HepG2 (cell line): ENCODE measurements around the gene PLVAP. TPM values are rescaled to one million over a fixed set of nuclear protein-coding genes. Genes with fewer than 3 reads are reported as not detected.

ENCODE experiments used
- BORCS8-MEF2B ChIP-seq: sonication (generic); formaldehyde crosslinking; IDR thresholded peaks from 2 replicates; pipeline ENCODE4 v1.8.0; 2022; ENCODE audit warnings: mild to moderate bottlenecking, missing genetic modification reagents
- CEBPZ ChIP-seq: IDR thresholded peaks from 2 replicates; pipeline ENCODE4 v1.6.1; 2012; ENCODE audit warnings: low read length, improper control_type of control experiment
- CTCF ChIP-seq: sonication (generic); formaldehyde crosslinking; IDR thresholded peaks from 2 replicates; pipeline ENCODE4 v1.5.0; 2020; ENCODE audit warnings: mild to moderate bottlenecking, missing genetic modification reagents, moderate library complexity
- DNMT1 ChIP-seq: sonication (generic); formaldehyde crosslinking; IDR thresholded peaks from 2 replicates; pipeline ENCODE4 v1.5.1; 2020; ENCODE audit warnings: mild to moderate bottlenecking, missing genetic modification reagents
- MYC ChIP-seq: sonication (generic); formaldehyde crosslinking; IDR thresholded peaks from 2 replicates; pipeline ENCODE4 v1.9.0; 2021; ENCODE audit warnings: missing genetic modification reagents, borderline replicate concordance
- NFE2L2 ChIP-seq: fragments of 150-350 bp; IDR thresholded peaks from 2 replicates; pipeline ENCODE4 v1.6.1; 2014; ENCODE audit warnings: low read length
- PRDM4 ChIP-seq: sonication (generic); formaldehyde crosslinking; IDR thresholded peaks from 2 replicates; pipeline ENCODE4 v1.9.0; 2021; ENCODE audit warnings: missing genetic modification reagents, borderline replicate concordance
- SP4 ChIP-seq: sonication (generic); formaldehyde crosslinking; IDR thresholded peaks from 2 replicates; pipeline ENCODE4 v1.8.1; 2023; ENCODE audit warnings: mild to moderate bottlenecking, missing genetic modification reagents
- ZBTB46 ChIP-seq: sonication (generic); formaldehyde crosslinking; IDR thresholded peaks from 2 replicates; pipeline ENCODE4 v1.4.0; 2020; ENCODE audit warnings: mild to moderate bottlenecking, missing genetic modification reagents, borderline replicate concordance
- ZBTB7B ChIP-seq: sonication (generic); formaldehyde crosslinking; IDR thresholded peaks from 2 replicates; pipeline ENCODE4 v1.4.0; 2020; ENCODE audit warnings: missing genetic modification reagents
- ZGPAT ChIP-seq: IDR thresholded peaks from 2 replicates; pipeline ENCODE4 v1.6.1; 2016; ENCODE audit warnings: mild to moderate bottlenecking
- ZNF367 ChIP-seq: sonication (generic); formaldehyde crosslinking; IDR thresholded peaks from 2 replicates; pipeline ENCODE4 v1.4.0; 2020; ENCODE audit warnings: missing genetic modification reagents, borderline replicate concordance
- ZNF414 ChIP-seq: sonication (generic); formaldehyde crosslinking; IDR thresholded peaks from 2 replicates; pipeline ENCODE4 v1.5.0; 2020; ENCODE audit warnings: missing genetic modification reagents
- ZNF674 ChIP-seq: sonication (generic); formaldehyde crosslinking; IDR thresholded peaks from 2 replicates; pipeline ENCODE4 v1.5.0; 2020; ENCODE audit warnings: low read depth, mild to moderate bottlenecking, missing genetic modification reagents
- ZNF740 ChIP-seq: sonication (generic); formaldehyde crosslinking; IDR thresholded peaks from 2 replicates; pipeline ENCODE4 v1.4.0; 2020; ENCODE audit warnings: missing genetic modification reagents
- ZNF747 ChIP-seq: sonication (generic); formaldehyde crosslinking; IDR thresholded peaks from 2 replicates; pipeline ENCODE4 v1.8.1; 2023; ENCODE audit warnings: missing genetic modification reagents, mild to moderate bottlenecking, borderline replicate concordance
- polyA plus RNA-seq, 8 experiments: library from polyadenylated mRNA; depleted of rRNA in 3 of 8; stranded (reverse) in 7 of 8; unstranded in 1 of 8; fragments of >200 nt; fragmentation: Illumina TruSeq in 4 of 8; extraction: Trizol in 4 of 8; gene quantifications; 2 replicates each; pipeline versions ENCODE4 v1.2.1 to v1.2.3, GENCODE V29; 2011 to 2016; ENCODE audit warnings: low read depth in 4 of 8, missing spikeins in 1 of 8, mixed read lengths in 1 of 8; ENCODE audit not compliant: insufficient read depth in 1 of 8
- total RNA-seq, 5 experiments: library from RNA; depleted of rRNA; stranded (reverse); fragments of >200 nt; fragmentation: Illumina TruSeq; extraction: Trizol; gene quantifications; 2 replicates each; pipeline ENCODE4 v1.2.3, GENCODE V29; 2016; ENCODE audit warnings: low read depth in 1 of 5

Gene PLVAP
- total and polyA plus RNA-seq, 2 of the 13 experiments (the other 11 are each of a cell fraction or from before 2014, with no cell fraction given) = 0.26 TPM; not detected in 1

GRCh38 chr19:17303167-17303939 is 73.8 kb downstream of the PLVAP start, which contains the start of gene ABHD8 (continued):
- TF ChIP-seq ZNF414 (CRISPR knock-in tag) (0 out of 2 replicates have a peak, but pooled peaks have one; percentile 42), ZNF674 (CRISPR knock-in tag) (no peak), ZNF747 (0 out of 2 replicates have a peak, but pooled peaks have one; percentile 58), NFE2L2 (no peak), BORCS8-MEF2B (CRISPR knock-in tag) (no peak), DNMT1 (no peak), SP4 (CRISPR knock-in tag) (peak; percentile 99), ZBTB7B (peak; percentile 71), ZGPAT (CRISPR knock-in tag) (peak; percentile 75), CTCF (peak; percentile 68), CEBPZ (no peak), ZNF367 (CRISPR knock-in tag) (no peak), ZNF740 (0 out of 2 replicates have a peak, but pooled peaks have one; percentile 25), ZBTB46 (CRISPR knock-in tag) (no peak), MYC (CRISPR knock-in tag) (peak; percentile 58; the same call in 1 of the 2 replicates), PRDM4 (no peak)
